Tibial nerve (tissue), 4 donors: ENCODE data around the gene IL16. TPM values are rescaled to one million over a fixed set of nuclear protein-coding genes. Genes with fewer than 3 reads are reported as not detected.

Source experiments
- DNase-seq, 2 donors: peaks; one replicate each; pipeline ENCODE4 v3.0.0-alpha.2; 2019; ENCODE audit warnings: low spot score in 2 of 2
- H3K27ac ChIP-seq, 4 donors: fragments of 200-600 bp; sonication (generic) in 3 of 4; one replicate each; pipeline ENCODE4 v1.5.1; 2017 to 2019; ENCODE audit warnings: mild to moderate bottlenecking in 1 of 4
- H3K27me3 ChIP-seq, 2 donors: fragments of 200-600 bp; sonication (generic) in 1 of 2; one replicate each; pipeline versions ENCODE4 v1.5.1 to v1.6.0; 2017 to 2019
- H3K36me3 ChIP-seq, 3 donors: fragments of 200-600 bp; sonication (generic); one replicate each; pipeline ENCODE4 v1.5.1; 2018 to 2019
- H3K4me1 ChIP-seq, 4 donors: fragments of 200-600 bp; sonication (generic) in 3 of 4; one replicate each; pipeline ENCODE4 v1.5.1; 2017 to 2019
- H3K4me3 ChIP-seq, 4 donors: fragments of 200-600 bp; sonication (generic) in 3 of 4; one replicate each; pipeline ENCODE4 v1.5.1; 2017 to 2019; ENCODE audit warnings: mild to moderate bottlenecking in 1 of 4, moderate library complexity in 1 of 4
- H3K9me3 ChIP-seq, 4 donors: fragments of 200-600 bp; sonication (generic) in 3 of 4; one replicate each; pipeline ENCODE4 v1.5.1; 2017 to 2019
- EP300 ChIP-seq, 2 donors: sonication (generic); formaldehyde crosslinking; IDR thresholded peaks; one replicate each; pipeline ENCODE4 v1.6.1; 2017; ENCODE audit warnings: antibody characterized with exemption in 2 of 2, mild to moderate bottlenecking in 1 of 2
- POLR2A ChIP-seq, 2 donors: fragments of 450-650 bp; IDR thresholded peaks; one replicate each; pipeline ENCODE4 v1.6.1; 2017; ENCODE audit warnings: antibody characterized with exemption in 2 of 2, mild to moderate bottlenecking in 2 of 2, moderate library complexity in 2 of 2
- WGBS, 2 donors: methylation state at CpG; one replicate each; pipeline ENCODE4 v1.1.5; 2018; 5-methylcytosine and 5-hydroxymethylcytosine counted together
- total RNA-seq, 4 donors: library from RNA; depleted of rRNA; stranded (reverse); fragments of >200 nt; gene quantifications; one replicate each; pipeline ENCODE4 v1.1.0, GENCODE V29; 2016
- TF ChIP-seq, protein P1 (sequence below), 5 experiments: fragments of 200-600 bp in 3 of 5; fragments of 450-650 bp in 2 of 5; sonication (generic) in 3 of 5; IDR thresholded peaks; one replicate each; pipeline ENCODE4 v1.5.1; 2016 to 2019; ENCODE audit warnings: antibody characterized with exemption in 5 of 5, mild to moderate bottlenecking in 3 of 5, moderate library complexity in 2 of 5

The IL16 gene
- total RNA-seq, 4 donors from 2014 or later, result 69.3 to 80.2 (median 75.1) TPM

GRCh38 chr15:81268881-81269601 is 72.4 kb downstream of the IL16 start:
- WGBS, 2 donors, result 84 to 87% methylated on average over 10 of the region's 10 CpGs
- peaks cover 0 to 17% (median 0%) of the 10 kb centered on the region in 3 donors for H3K36me3 ChIP-seq
- H3K27ac ChIP-seq, result peak overlapping the region in 2 of 4 donors; percentile 6 to 19
- no peaks in the 10 kb centered on the region for H3K27me3 ChIP-seq
- DNase-seq, result no peak
- H3K9me3 ChIP-seq, result no peaks in the 10 kb centered on the region
- peaks cover 0 to 23% (median 6%) of the 10 kb centered on the region in 4 donors for H3K4me1 ChIP-seq
- no peak overlapping the region for H3K4me3 ChIP-seq
- no peak for TF ChIP-seq POLR2A (IDR thresholded peaks at IDR 0.05)
- no peak for TF ChIP-seq EP300 (IDR thresholded peaks at IDR 0.05)
- TF ChIP-seq, protein P1, sequence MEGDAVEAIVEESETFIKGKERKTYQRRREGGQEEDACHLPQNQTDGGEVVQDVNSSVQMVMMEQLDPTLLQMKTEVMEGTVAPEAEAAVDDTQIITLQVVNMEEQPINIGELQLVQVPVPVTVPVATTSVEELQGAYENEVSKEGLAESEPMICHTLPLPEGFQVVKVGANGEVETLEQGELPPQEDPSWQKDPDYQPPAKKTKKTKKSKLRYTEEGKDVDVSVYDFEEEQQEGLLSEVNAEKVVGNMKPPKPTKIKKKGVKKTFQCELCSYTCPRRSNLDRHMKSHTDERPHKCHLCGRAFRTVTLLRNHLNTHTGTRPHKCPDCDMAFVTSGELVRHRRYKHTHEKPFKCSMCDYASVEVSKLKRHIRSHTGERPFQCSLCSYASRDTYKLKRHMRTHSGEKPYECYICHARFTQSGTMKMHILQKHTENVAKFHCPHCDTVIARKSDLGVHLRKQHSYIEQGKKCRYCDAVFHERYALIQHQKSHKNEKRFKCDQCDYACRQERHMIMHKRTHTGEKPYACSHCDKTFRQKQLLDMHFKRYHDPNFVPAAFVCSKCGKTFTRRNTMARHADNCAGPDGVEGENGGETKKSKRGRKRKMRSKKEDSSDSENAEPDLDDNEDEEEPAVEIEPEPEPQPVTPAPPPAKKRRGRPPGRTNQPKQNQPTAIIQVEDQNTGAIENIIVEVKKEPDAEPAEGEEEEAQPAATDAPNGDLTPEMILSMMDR (IDR thresholded peaks at IDR 0.05), result no peak

GRCh38 chr15:81270188-81270587 is 73.5 kb downstream of the IL16 start:
- Histone ChIP-seq H3K9me3 (no peaks in the 10 kb centered on the region), H3K27ac (no peak overlapping the region), H3K4me1 (peaks cover 0 to 26% (median 5%) of the 10 kb centered on the region in 4 donors), H3K36me3 (peaks cover 0 to 17% (median 0%) of the 10 kb centered on the region in 3 donors), H3K4me3 (no peak overlapping the region), H3K27me3 (no peaks in the 10 kb centered on the region)
- 77 to 86% methylated on average over 3 of the region's 3 CpGs for WGBS, 2 donors
- TF ChIP-seq EP300 (IDR thresholded peaks at IDR 0.05) (no peak), POLR2A (IDR thresholded peaks at IDR 0.05) (no peak)
- TF ChIP-seq, protein P1 (IDR thresholded peaks at IDR 0.05), result no peak
- DNase-seq, result no peak

GRCh38 chr15:81270781-81271491 is 74.3 kb downstream of the IL16 start:
- DNase-seq, result no peak
- 79 to 80% methylated on average over 11 of the region's 11 CpGs for WGBS, 2 donors
- no peak for TF ChIP-seq POLR2A (IDR thresholded peaks at IDR 0.05)
- TF ChIP-seq, protein P1 (IDR thresholded peaks at IDR 0.05), result no peak

GRCh38 chr15:81271761-81272644 is 75.3 kb downstream of the IL16 start:
- TF ChIP-seq EP300 (IDR thresholded peaks at IDR 0.05), result no peak
- TF ChIP-seq, protein P1 (IDR thresholded peaks at IDR 0.05), result no peak
- no peak for TF ChIP-seq POLR2A (IDR thresholded peaks at IDR 0.05)
- peaks cover 0 to 6% (median 0%) of the 10 kb centered on the region in 4 donors for H3K9me3 ChIP-seq
- WGBS, 2 donors, result 85 to 87% methylated on average over 12 of the region's 12 CpGs
- H3K4me3 ChIP-seq, result no peak overlapping the region
- no peaks in the 10 kb centered on the region for H3K27me3 ChIP-seq
- peaks cover 0 to 17% (median 0%) of the 10 kb centered on the region in 3 donors for H3K36me3 ChIP-seq
- no peak for DNase-seq
- H3K27ac ChIP-seq, result peak overlapping the region in 2 of 4 donors; percentile 41 to 62
- H3K4me1 ChIP-seq, result peaks cover 0 to 24% (median 0%) of the 10 kb centered on the region in 4 donors

More at GRCh38 chr15:81270781-81271491, 74.3 kb downstream of the IL16 start:
- peaks cover 0 to 17% (median 0%) of the 10 kb centered on the region in 3 donors for H3K36me3 ChIP-seq
- H3K27ac ChIP-seq, result no peak overlapping the region
- H3K27me3 ChIP-seq, result no peaks in the 10 kb centered on the region
- peaks cover 0 to 24% (median 2%) of the 10 kb centered on the region in 4 donors for H3K4me1 ChIP-seq
- H3K9me3 ChIP-seq, result no peaks in the 10 kb centered on the region
- no peak overlapping the region for H3K4me3 ChIP-seq
